Fibroblast of lung (primary cell): ENCODE data around the gene GCHFR. TPM values are rescaled to one million over a fixed set of nuclear protein-coding genes. Genes with fewer than 3 reads are reported as not detected.

ENCODE experiments used
- DNase-seq, 2 donors: peaks; one replicate each; pipeline versions ENCODE4 v3.0.0 to v3.0.0-alpha.2; 2010; ENCODE audit warnings: low read depth in 2 of 2
- H2AFZ ChIP-seq: 2 replicates; pipeline ENCODE4 v1.5.1; 2012; ENCODE audit warnings: low read length, control low read depth, inconsistent platforms
- H3K27ac ChIP-seq: 2 replicates; pipeline ENCODE4 v1.5.1; 2011; ENCODE audit warnings: low read length, control low read depth; ENCODE audit not compliant: insufficient read depth
- H3K27me3 ChIP-seq: 2 replicates; pipeline ENCODE4 v1.5.1; 2011; ENCODE audit warnings: mild to moderate bottlenecking, low read length; ENCODE audit not compliant: control insufficient read depth, insufficient read depth
- H3K36me3 ChIP-seq: 2 replicates; pipeline ENCODE4 v1.5.1; 2011; ENCODE audit warnings: low read length; ENCODE audit not compliant: control insufficient read depth, insufficient read depth
- H3K4me1 ChIP-seq: 2 replicates; pipeline ENCODE4 v1.5.1; 2011; ENCODE audit warnings: low read length; ENCODE audit not compliant: control insufficient read depth, insufficient read depth; ENCODE audit errors: extremely low read depth
- H3K4me2 ChIP-seq: 2 replicates; pipeline ENCODE4 v1.5.1; 2011; ENCODE audit warnings: low read length, control low read depth; ENCODE audit not compliant: insufficient read depth; ENCODE audit errors: extremely low read depth
- H3K4me3 ChIP-seq, 4 experiments: fragments of 200-600 bp in 1 of 4; sonication (generic) in 1 of 4; replicated peaks in 1 of 4; 2 replicates each; pipeline ENCODE4 v1.5.1; 2011 to 2016; ENCODE audit warnings: low read length in 4 of 4, low read depth in 3 of 4, mild to moderate bottlenecking in 3 of 4, control low read depth in 2 of 4, inconsistent platforms in 1 of 4, mixed read lengths in 1 of 4; ENCODE audit not compliant: insufficient read depth in 1 of 4; ENCODE audit errors: control extremely low read depth in 1 of 4
- H3K79me2 ChIP-seq: 2 replicates; pipeline ENCODE4 v1.5.1; 2012; ENCODE audit warnings: mild to moderate bottlenecking, low read length, inconsistent platforms; ENCODE audit not compliant: control insufficient read depth, insufficient read depth
- H3K9ac ChIP-seq: 2 replicates; pipeline ENCODE4 v1.5.1; 2011; ENCODE audit warnings: mild to moderate bottlenecking, low read length, control low read depth; ENCODE audit not compliant: insufficient read depth
- H3K9me3 ChIP-seq: 2 replicates; pipeline ENCODE4 v1.5.1; 2012; ENCODE audit warnings: low read depth, low read length; ENCODE audit not compliant: control insufficient read depth, insufficient read depth
- H4K20me1 ChIP-seq: 2 replicates; pipeline ENCODE4 v1.5.1; 2011; ENCODE audit warnings: low read length; ENCODE audit not compliant: control insufficient read depth, insufficient read depth; ENCODE audit errors: extremely low read depth
- EZH2 ChIP-seq: IDR thresholded peaks from 2 replicates; pipeline ENCODE4 v1.5.1; 2012; ENCODE audit warnings: low read length, control low read depth, mild to moderate bottlenecking; ENCODE audit errors: missing control alignments
- polyA plus RNA-seq, 2 donors: library from polyadenylated mRNA; depleted of rRNA in 1 of 2; stranded (reverse) in 1 of 2; unstranded in 1 of 2; fragments of >200 nt; gene quantifications; 2 replicates each; pipeline ENCODE4 v1.2.1, GENCODE V29; 2011 to 2012; ENCODE audit warnings: missing spikeins in 1 of 2
- total RNA-seq: library from RNA; depleted of rRNA; stranded (reverse); fragments of >200 nt; gene quantifications from 2 replicates; pipeline ENCODE4 v1.2.1, GENCODE V29; 2014
- TF ChIP-seq, protein P1 (sequence below), 2 donors: IDR thresholded peaks in 1 of 2; conservative IDR thresholded peaks in 1 of 2; 1 replicate in 1 of 2; 2 replicates in 1 of 2; pipeline ENCODE4 v1.5.1; 2011 to 2012; ENCODE audit warnings: low read length in 2 of 2, control low read depth in 1 of 2, inconsistent platforms in 1 of 2, low read depth in 1 of 2, mild to moderate bottlenecking in 1 of 2

Gene GCHFR
- total and polyA plus RNA-seq, 2 donors (not counting 1 experiment from before 2014, with no cell fraction given): 1.6 to 2.5 TPM

DNA sequence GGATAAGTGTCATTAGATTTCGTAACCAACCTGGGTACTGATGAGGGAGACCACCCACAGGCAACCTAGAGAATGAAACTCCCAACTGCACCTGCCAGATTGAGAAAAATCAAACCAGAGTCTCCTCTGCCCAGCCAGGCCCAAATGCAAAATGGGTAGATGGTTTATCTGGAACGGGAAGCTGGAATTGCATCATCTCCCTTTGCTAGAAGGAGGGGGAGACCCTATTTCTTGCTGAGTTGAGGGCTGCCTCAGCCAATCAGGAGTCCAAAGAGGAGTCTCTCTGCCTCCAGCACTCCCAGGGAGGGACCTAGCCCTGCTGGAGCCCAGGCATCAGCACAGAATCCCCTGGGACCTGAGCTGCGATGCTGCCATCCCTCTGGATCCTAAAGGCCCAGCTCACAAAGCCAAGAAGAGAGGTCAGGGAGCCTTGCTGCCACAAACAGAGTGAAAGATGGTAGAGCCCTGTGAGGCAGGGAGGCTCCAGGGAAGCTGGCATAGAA lies 16.9 kb upstream of the GCHFR start:
- TF ChIP-seq, protein P1, sequence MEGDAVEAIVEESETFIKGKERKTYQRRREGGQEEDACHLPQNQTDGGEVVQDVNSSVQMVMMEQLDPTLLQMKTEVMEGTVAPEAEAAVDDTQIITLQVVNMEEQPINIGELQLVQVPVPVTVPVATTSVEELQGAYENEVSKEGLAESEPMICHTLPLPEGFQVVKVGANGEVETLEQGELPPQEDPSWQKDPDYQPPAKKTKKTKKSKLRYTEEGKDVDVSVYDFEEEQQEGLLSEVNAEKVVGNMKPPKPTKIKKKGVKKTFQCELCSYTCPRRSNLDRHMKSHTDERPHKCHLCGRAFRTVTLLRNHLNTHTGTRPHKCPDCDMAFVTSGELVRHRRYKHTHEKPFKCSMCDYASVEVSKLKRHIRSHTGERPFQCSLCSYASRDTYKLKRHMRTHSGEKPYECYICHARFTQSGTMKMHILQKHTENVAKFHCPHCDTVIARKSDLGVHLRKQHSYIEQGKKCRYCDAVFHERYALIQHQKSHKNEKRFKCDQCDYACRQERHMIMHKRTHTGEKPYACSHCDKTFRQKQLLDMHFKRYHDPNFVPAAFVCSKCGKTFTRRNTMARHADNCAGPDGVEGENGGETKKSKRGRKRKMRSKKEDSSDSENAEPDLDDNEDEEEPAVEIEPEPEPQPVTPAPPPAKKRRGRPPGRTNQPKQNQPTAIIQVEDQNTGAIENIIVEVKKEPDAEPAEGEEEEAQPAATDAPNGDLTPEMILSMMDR (conservative IDR thresholded peaks at IDR 0.05 in 1 of 2, IDR thresholded peaks at IDR 0.05 in 1 of 2; ENCODE audit: low read depth in 1 of 2, low read length in 2 of 2): no peak
- TF ChIP-seq EZH2: no peak
- Histone ChIP-seq H3K4me2 (no peak overlapping the region), H3K36me3 (peaks cover 8% of the 10 kb centered on the region), H3K27me3 (no peaks in the 10 kb centered on the region), H3K4me3 (no peak overlapping the region), H2AFZ (no peak overlapping the region), H3K4me1 (peaks cover 17% of the 10 kb centered on the region), H3K79me2 (no peaks in the 10 kb centered on the region), H3K9me3 (no peaks in the 10 kb centered on the region), H3K27ac (no peak overlapping the region), H3K9ac (no peak overlapping the region), H4K20me1 (no peaks in the 10 kb centered on the region)
- DNase-seq: peak in 1 of 2 donors; percentile 68

DNA sequence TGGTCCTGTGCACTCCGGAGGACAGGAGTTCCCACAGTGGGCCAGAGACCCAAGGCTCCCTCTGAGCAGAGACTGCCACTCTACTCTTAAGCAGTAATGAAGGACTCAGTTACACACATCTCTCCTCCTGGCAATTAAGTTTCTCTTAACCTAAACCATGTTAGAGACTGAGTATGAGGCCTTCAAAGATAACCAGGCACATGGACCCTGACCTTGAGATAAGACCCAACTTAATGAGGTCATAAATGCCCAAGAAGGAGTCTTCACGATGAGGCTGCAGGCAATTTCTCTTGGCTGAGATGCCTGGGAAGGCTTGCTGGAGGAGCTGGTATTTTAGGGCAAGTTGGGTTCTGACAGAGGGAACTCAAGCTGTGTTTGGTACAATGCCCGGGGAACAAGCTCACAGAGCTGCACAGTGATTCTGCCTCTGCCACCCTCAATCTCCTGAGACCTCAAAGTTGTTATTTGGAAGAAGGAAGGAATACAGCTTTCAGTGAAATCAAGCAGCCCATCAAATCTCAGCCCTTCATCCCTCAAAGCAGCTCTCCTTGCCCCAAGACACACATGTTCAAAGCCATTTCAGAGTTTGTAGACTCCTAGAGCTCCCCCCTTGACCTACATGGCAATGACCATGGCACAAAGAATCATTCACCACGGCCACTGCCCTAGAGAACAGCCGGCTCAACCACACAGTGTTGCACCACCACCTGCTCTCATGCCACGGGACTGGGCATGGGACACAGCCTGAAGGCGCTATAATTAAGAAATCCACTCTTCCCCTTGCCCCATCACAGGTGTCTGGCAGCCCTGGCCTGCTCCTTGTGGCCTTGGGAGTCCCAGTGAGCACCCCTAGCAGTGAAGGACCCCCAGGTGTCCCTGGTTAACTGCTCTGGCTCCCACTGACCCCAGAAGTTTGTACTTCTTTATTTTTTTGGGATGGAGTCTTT lies 15.9 kb upstream of the GCHFR start:
- TF ChIP-seq, protein P1 (conservative IDR thresholded peaks at IDR 0.05 in 1 of 2, IDR thresholded peaks at IDR 0.05 in 1 of 2; ENCODE audit: low read depth in 1 of 2, low read length in 2 of 2): no peak
- TF ChIP-seq EZH2: no peak

DNA sequence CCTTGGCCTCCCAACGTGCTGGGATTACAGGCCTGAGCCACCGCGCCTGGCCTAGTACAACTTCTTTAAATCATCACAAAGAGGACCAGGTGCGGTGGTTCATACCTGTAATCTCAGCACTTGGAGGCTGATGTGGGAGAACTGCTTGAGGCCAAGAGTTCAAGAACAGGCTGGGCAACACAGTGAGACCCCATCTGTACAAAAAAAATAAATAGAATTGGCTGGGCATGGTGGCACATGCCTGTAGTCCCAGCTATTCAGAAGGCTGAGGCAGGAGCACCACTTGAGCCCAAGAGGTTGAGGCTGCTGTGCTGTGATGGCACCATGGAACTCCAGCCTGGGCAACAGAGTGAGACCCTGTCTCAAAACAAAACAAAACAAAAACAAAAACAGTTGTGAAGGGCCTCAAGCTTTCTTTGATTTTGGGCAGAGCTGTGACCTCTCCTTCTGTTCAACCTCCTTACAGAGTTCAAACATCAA lies 14.7 kb upstream of the GCHFR start:
- Histone ChIP-seq H3K27ac (no peak overlapping the region), H3K9ac (no peak overlapping the region), H3K4me1 (peaks cover 11% of the 10 kb centered on the region), H2AFZ (no peak overlapping the region), H3K4me3 (no peak overlapping the region), H3K27me3 (no peaks in the 10 kb centered on the region), H3K36me3 (peaks cover 8% of the 10 kb centered on the region), H3K79me2 (peaks cover 3% of the 10 kb centered on the region), H3K9me3 (no peaks in the 10 kb centered on the region), H4K20me1 (no peaks in the 10 kb centered on the region), H3K4me2 (no peak overlapping the region)
- TF ChIP-seq, protein P1 (conservative IDR thresholded peaks at IDR 0.05 in 1 of 2, IDR thresholded peaks at IDR 0.05 in 1 of 2; ENCODE audit: low read depth in 1 of 2, low read length in 2 of 2): no peak
- TF ChIP-seq EZH2: no peak
- no peak for DNase-seq

More for the DNA sequence above, 15.9 kb upstream of the GCHFR start:
- Histone ChIP-seq H3K4me2 (no peak overlapping the region), H3K4me1 (peaks cover 17% of the 10 kb centered on the region), H3K79me2 (peaks cover 2% of the 10 kb centered on the region), H4K20me1 (no peaks in the 10 kb centered on the region), H3K36me3 (peaks cover 8% of the 10 kb centered on the region), H3K9ac (no peak overlapping the region), H3K27ac (no peak overlapping the region), H3K9me3 (no peaks in the 10 kb centered on the region), H2AFZ (no peak overlapping the region), H3K27me3 (no peaks in the 10 kb centered on the region), H3K4me3 (no peak overlapping the region)
- DNase-seq: no peak
